Neural cell (in vitro differentiated cells): ENCODE measurements around the gene PAK1. TPM values are rescaled to one million over a fixed set of nuclear protein-coding genes. Genes with fewer than 3 reads are reported as not detected.

Source experiments
- H2AFZ ChIP-seq: fragments of 200-600, 300-800 bp; sonication (generic), shearing (Covaris generic); 2 replicates; pipeline ENCODE4 v1.6.0; 2014; ENCODE audit warnings: low read depth, mild to moderate bottlenecking, antibody characterized with exemption, low read length, moderate library complexity
- H3F3A ChIP-seq: fragments of 200-600 bp; shearing (Covaris generic); 2 replicates; pipeline ENCODE4 v1.6.1; 2016; ENCODE audit warnings: mild to moderate bottlenecking, moderate library complexity, mixed read lengths, antibody characterized with exemption, low read length; ENCODE audit not compliant: insufficient read depth, poor library complexity, severe bottlenecking
- H3K27ac ChIP-seq: fragments of 200-600, 300-800 bp; sonication (generic), shearing (Covaris generic); 2 replicates; pipeline ENCODE4 v1.5.1; 2014; ENCODE audit warnings: mild to moderate bottlenecking, low read length, moderate library complexity
- H3K27me3 ChIP-seq: fragments of 300-800, 200-600 bp; sonication (generic), shearing (Covaris generic); 2 replicates; pipeline ENCODE4 v1.6.0; 2014; ENCODE audit warnings: mild to moderate bottlenecking, low read depth, low read length, moderate library complexity; ENCODE audit not compliant: insufficient read depth
- H3K36me3 ChIP-seq: fragments of 300-800, 200-600 bp; sonication (generic), shearing (Covaris generic); 2 replicates; pipeline ENCODE4 v1.5.1; 2014; ENCODE audit warnings: mild to moderate bottlenecking, antibody characterized with exemption, low read length, moderate library complexity; ENCODE audit not compliant: insufficient read depth
- H3K4me2 ChIP-seq: fragments of 300-800, 200-600 bp; sonication (generic), shearing (Covaris generic); 2 replicates; pipeline ENCODE4 v1.6.0; 2014; ENCODE audit warnings: mild to moderate bottlenecking, low read length
- H3K4me3 ChIP-seq: fragments of 300-800, 200-600 bp; sonication (generic), shearing (Covaris generic); 2 replicates; pipeline ENCODE4 v1.5.1; 2014; ENCODE audit warnings: mild to moderate bottlenecking, low read length, moderate library complexity
- H3K79me2 ChIP-seq: fragments of 200-600 bp; shearing (Covaris generic); replicated peaks from 2 replicates; pipeline ENCODE4 v1.6.0; 2014; ENCODE audit warnings: mild to moderate bottlenecking, low read length, moderate library complexity; ENCODE audit not compliant: insufficient read depth
- H3K9ac ChIP-seq: fragments of 300-800, 200-600 bp; sonication (generic), shearing (Covaris generic); 2 replicates; pipeline ENCODE4 v1.6.1; 2016; ENCODE audit warnings: mild to moderate bottlenecking, low read length, mixed read lengths
- H3K9me2 ChIP-seq: fragments of 200-600 bp; shearing (Covaris generic); 2 replicates; pipeline ENCODE4 v1.6.1; 2016; ENCODE audit warnings: mild to moderate bottlenecking, low read length, mixed read lengths; ENCODE audit not compliant: insufficient read depth
- H3K9me3 ChIP-seq: fragments of 200-600, 300-800 bp; sonication (generic), shearing (Covaris generic); 2 replicates; pipeline ENCODE4 v1.6.1; 2016; ENCODE audit warnings: mild to moderate bottlenecking, mixed run types, low read length, moderate library complexity, mixed read lengths
- H4K20me1 ChIP-seq: fragments of 200-600 bp; shearing (Covaris generic); 2 replicates; pipeline ENCODE4 v1.6.1; 2016; ENCODE audit warnings: mild to moderate bottlenecking, mixed run types; ENCODE audit not compliant: insufficient read depth
- CTCF ChIP-seq: fragments of 450-650 bp; IDR thresholded peaks from 2 replicates; pipeline ENCODE4 v1.5.1; 2014; ENCODE audit warnings: antibody characterized with exemption, mild to moderate bottlenecking, moderate library complexity; ENCODE audit not compliant: poor library complexity, severe bottlenecking
- EP300 ChIP-seq: fragments of 450-650 bp; conservative IDR thresholded peaks from 2 replicates; pipeline ENCODE4 v1.6.1; 2014; ENCODE audit warnings: antibody characterized with exemption, mild to moderate bottlenecking, moderate library complexity; ENCODE audit not compliant: poor library complexity, severe bottlenecking
- EZH2 ChIP-seq: fragments of 200-600, 300-800 bp; shearing (Covaris generic), sonication (generic); IDR thresholded peaks from 2 replicates; pipeline ENCODE4 v1.6.1; 2014; ENCODE audit warnings: antibody characterized with exemption, low read length, borderline replicate concordance, mild to moderate bottlenecking; ENCODE audit not compliant: insufficient read depth, poor library complexity, severe bottlenecking
- MXI1 ChIP-seq: fragments of 450-650 bp; conservative IDR thresholded peaks from 2 replicates; pipeline ENCODE4 v1.6.1; 2014; ENCODE audit warnings: antibody characterized with exemption, mild to moderate bottlenecking; ENCODE audit not compliant: poor library complexity, severe bottlenecking
- POLR2AphosphoS5 ChIP-seq: IDR thresholded peaks from 2 replicates; pipeline ENCODE4 v1.6.1; 2012
- RAD21 ChIP-seq: fragments of 450-650 bp; conservative IDR thresholded peaks from 2 replicates; pipeline ENCODE4 v1.6.1; 2014; ENCODE audit warnings: antibody characterized with exemption, mild to moderate bottlenecking, moderate library complexity
- REST ChIP-seq: IDR thresholded peaks from 2 replicates; pipeline ENCODE4 v1.6.1; 2012; ENCODE audit warnings: borderline replicate concordance
- SMC3 ChIP-seq: fragments of 450-650 bp; conservative IDR thresholded peaks from 2 replicates; pipeline ENCODE4 v1.6.1; 2014; ENCODE audit warnings: antibody characterized with exemption, mild to moderate bottlenecking, moderate library complexity; ENCODE audit not compliant: poor library complexity
- TAF1 ChIP-seq: IDR thresholded peaks from 2 replicates; pipeline ENCODE4 v1.6.1; 2012; ENCODE audit warnings: low read depth
- polyA plus RNA-seq: library from polyadenylated mRNA; depleted of rRNA; stranded (reverse); fragments of >200 nt; gene quantifications from 2 replicates; pipeline ENCODE4 v1.2.3, GENCODE V29; 2014

Gene PAK1
- polyA plus RNA-seq, 1 donor from 2014 or later = 65.2 TPM

- TF ChIP-seq REST = no peak
- TF ChIP-seq EP300 = no peak
- no peak for TF ChIP-seq RAD21
- no peak for TF ChIP-seq CTCF
- no peak for TF ChIP-seq SMC3
- no peak for TF ChIP-seq MXI1
- TF ChIP-seq EZH2 = no peak
- no peak for TF ChIP-seq TAF1
- TF ChIP-seq POLR2AphosphoS5 = no peak
- peak overlapping the region; percentile 95 for H3K9ac ChIP-seq
These were observed 778 bp upstream of the PAK1 start for GRCh38 chr11:77474684-77475060.

DNA sequence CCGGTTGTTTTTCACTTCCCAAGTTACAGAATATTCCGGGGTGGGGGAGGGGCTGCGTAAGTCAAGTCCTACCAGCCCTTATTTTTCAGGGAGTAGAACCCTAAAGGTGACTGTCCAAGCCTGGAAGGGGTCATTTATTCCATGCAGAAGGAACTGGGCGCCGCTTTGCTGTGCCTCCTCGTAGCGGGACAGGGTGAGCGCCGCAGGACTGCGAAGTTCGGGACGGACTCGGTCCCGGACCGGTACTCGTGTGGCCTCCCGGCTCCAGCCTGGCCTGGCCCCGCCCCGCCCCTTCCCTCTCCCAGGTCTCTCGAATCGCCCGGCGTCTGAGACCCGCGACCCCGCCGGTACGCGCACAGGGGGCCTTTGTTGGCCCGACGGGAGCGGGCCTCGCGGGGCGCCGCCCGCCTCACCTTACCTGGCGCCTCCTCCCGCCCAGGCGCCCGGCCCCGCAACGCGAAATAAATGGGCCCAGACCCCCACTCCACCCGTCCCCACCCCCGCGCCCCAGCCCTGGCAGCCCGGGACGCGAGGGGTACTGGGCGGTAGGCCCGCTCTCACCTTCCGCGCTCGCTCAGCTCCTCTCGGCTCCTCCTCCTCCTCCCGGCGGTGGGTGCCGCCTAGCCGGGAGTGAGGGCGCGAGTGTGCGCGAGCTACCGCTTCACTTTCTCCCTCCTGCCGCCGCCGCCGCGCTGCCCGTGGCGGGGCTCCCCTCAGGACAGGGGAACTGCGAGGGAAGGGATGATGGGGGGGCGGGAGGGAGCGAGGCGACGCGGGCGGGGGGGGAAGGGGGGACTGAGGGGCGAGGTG is 698 bp downstream of the PAK1 start:
- Histone ChIP-seq H3K9me3 (no peaks in the 10 kb centered on the region), H3K27me3 (no peaks in the 10 kb centered on the region), H2AFZ (peak overlapping the region; percentile 79), H3K36me3 (no peaks in the 10 kb centered on the region), H3K27ac (peak overlapping the region; percentile 80), H3K4me2 (peak overlapping the region; percentile 94), H3F3A (peaks cover 5% of the 10 kb centered on the region), H3K4me3 (peak overlapping the region; percentile 90), H3K9ac (peak overlapping the region; percentile 95), H3K79me2 (peaks cover 38% of the 10 kb centered on the region), H3K9me2 (no peaks in the 10 kb centered on the region), H4K20me1 (no peaks in the 10 kb centered on the region)
- peak; percentile 38 for TF ChIP-seq REST
- TF ChIP-seq TAF1 = peak; percentile 7
- no peak for TF ChIP-seq RAD21

More at GRCh38 chr11:77474684-77475060, 778 bp upstream of the PAK1 start:
- Histone ChIP-seq H3K4me3 (peak overlapping the region; percentile 90), H2AFZ (peak overlapping the region; percentile 63), H3K36me3 (no peaks in the 10 kb centered on the region), H3K27me3 (no peaks in the 10 kb centered on the region), H3K4me2 (no peak overlapping the region), H4K20me1 (no peaks in the 10 kb centered on the region), H3K9me3 (no peaks in the 10 kb centered on the region), H3F3A (peaks cover 5% of the 10 kb centered on the region), H3K79me2 (peaks cover 23% of the 10 kb centered on the region), H3K27ac (peak overlapping the region; percentile 80), H3K9me2 (no peaks in the 10 kb centered on the region)
